ENCODE measurements around the gene DPP10.

DNA sequence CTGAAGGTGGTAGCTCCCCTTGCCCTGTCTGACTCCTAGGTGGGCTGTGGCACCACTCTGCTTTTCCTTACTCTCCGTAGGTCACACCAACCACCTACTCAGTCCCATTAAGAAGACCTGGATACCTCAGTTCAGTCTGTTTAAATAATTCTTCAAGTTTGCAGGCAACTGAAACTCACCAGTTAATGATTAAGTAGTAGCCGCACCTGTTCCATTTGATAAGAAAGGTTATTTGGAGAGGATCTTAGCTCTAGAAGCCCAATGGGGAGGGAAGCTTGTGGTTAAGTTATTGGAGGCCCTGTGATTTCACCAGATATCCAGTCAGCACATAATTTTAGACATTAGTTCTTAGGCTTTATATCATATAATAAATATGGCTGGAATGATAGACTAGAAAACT, 1193.0 kb downstream of the DPP10 start:
- TF ChIP-seq CTBP1 (IDR thresholded peaks at IDR 0.05; ENCODE audit: borderline replicate concordance) (no peak), FOXK2 (IDR thresholded peaks at IDR 0.05) (no peak), SP1 (IDR thresholded peaks at IDR 0.05) (no peak), LEF1 (IDR thresholded peaks at IDR 0.05; ENCODE audit: borderline replicate concordance) (no peak), SUZ12 (IDR thresholded peaks at IDR 0.05) (no peak), FOXM1 (IDR thresholded peaks at IDR 0.05; ENCODE audit: borderline replicate concordance) (no peak), ARNT (IDR thresholded peaks at IDR 0.05) (no peak), NFRKB (IDR thresholded peaks at IDR 0.05) (no peak)
- TF ChIP-seq, protein P1, sequence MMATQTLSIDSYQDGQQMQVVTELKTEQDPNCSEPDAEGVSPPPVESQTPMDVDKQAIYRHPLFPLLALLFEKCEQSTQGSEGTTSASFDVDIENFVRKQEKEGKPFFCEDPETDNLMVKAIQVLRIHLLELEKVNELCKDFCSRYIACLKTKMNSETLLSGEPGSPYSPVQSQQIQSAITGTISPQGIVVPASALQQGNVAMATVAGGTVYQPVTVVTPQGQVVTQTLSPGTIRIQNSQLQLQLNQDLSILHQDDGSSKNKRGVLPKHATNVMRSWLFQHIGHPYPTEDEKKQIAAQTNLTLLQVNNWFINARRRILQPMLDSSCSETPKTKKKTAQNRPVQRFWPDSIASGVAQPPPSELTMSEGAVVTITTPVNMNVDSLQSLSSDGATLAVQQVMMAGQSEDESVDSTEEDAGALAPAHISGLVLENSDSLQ (IDR thresholded peaks at IDR 0.05), result no peak
